ENCODE data around the gene KCNIP3. TPM values are rescaled to one million over a fixed set of nuclear protein-coding genes. Genes with fewer than 3 reads are reported as not detected.

Gene KCNIP3
- total RNA-seq, 2 donors from 2014 or later = 12.5 to 22.1 TPM

DNA sequence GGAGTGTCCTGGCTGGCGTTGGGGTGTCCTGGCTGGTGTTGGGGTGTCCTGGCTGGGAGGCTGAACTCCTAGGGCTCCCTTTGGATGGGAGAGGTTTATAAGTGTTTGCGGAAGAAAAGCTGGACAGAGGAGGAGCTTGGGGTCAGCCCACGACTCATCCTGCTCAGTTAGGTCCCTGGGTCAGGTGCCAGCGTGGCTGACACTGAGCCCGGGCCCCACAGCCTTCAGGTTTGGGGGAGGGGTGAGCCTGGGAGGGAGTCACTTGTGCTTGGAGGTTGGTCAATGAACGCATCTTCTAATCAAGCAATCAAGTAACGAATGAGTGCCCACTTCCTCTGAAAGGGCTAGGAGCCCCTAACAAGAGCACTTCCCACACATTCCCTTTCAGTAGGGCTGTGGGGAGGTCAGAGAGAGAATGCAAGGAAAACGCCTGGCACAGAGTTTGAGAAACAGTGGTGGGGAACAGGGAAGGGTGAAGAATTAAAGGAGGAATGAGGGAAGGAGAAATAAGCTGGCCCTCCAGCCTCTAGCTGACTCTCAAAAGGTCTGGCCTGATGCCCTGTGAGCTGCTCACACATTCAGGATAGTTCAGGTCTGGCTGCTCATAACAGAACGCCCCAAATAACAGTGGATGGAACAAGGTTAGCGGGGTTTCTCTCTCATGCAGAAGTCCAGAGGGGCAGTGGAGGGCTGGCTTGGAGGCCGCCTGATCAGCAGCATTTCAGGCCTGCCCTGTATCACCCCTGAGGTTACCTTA is 670 bp downstream of the KCNIP3 start:
- DNase-seq (ENCODE audit: low spot score) = no peak
- no peaks in the 10 kb centered on the region for H3K9me3 ChIP-seq
- peak overlapping the region; percentile 56 for H3K4me3 ChIP-seq
- no peak for ATAC-seq (ENCODE audit: insufficient number of reproducible peaks, low FRiP score, low read depth)
- no peaks in the 10 kb centered on the region for H3K27me3 ChIP-seq (replicated peaks; ENCODE audit: insufficient read depth)
- no peaks in the 10 kb centered on the region for H3K36me3 ChIP-seq
- H3K27ac ChIP-seq = no peak overlapping the region
- H3K4me1 ChIP-seq (ENCODE audit: control insufficient read depth in 1 of 2, low read depth in 2 of 2) = no peaks in the 10 kb centered on the region
- TF ChIP-seq, protein P1, sequence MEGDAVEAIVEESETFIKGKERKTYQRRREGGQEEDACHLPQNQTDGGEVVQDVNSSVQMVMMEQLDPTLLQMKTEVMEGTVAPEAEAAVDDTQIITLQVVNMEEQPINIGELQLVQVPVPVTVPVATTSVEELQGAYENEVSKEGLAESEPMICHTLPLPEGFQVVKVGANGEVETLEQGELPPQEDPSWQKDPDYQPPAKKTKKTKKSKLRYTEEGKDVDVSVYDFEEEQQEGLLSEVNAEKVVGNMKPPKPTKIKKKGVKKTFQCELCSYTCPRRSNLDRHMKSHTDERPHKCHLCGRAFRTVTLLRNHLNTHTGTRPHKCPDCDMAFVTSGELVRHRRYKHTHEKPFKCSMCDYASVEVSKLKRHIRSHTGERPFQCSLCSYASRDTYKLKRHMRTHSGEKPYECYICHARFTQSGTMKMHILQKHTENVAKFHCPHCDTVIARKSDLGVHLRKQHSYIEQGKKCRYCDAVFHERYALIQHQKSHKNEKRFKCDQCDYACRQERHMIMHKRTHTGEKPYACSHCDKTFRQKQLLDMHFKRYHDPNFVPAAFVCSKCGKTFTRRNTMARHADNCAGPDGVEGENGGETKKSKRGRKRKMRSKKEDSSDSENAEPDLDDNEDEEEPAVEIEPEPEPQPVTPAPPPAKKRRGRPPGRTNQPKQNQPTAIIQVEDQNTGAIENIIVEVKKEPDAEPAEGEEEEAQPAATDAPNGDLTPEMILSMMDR (IDR thresholded peaks at IDR 0.05) = no peak

DNA sequence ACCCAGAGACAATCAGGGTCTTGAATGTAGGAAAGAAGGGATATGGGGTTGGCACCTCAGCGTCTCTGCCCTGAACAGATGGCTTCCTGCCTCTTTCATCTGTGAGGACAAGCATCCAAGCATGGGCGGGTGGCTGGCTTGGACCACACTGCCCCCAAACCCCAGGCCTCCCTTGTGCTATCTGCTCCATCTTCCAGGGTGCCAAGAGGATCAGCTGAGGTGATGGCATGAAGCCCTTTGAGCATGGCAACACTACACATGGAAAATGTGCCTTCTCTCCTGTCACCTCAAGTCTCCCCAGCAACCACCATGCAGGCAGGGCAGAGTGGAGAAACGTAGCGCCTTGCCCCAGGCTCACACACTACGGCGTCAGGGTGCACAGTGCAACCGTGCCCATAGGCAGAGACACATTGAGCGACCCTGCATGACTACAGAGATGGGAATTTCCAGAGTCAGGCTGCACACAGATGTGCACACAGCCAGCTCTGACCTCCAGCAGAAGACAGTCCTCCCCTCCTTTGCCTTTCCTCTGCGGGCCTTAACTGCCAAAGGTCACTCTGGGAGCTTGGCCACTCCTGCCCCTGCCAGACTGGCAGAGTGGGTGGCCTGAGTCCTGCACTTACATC is 1.5 kb downstream of the KCNIP3 start:
- H3K4me3 ChIP-seq = no peak overlapping the region
- ATAC-seq (ENCODE audit: insufficient number of reproducible peaks, low FRiP score, low read depth) = no peak
- no peaks in the 10 kb centered on the region for H3K9me3 ChIP-seq
- no peak for DNase-seq (ENCODE audit: low spot score)
- H3K36me3 ChIP-seq = no peaks in the 10 kb centered on the region
- TF ChIP-seq, protein P1 (IDR thresholded peaks at IDR 0.05) = no peak
- H3K27me3 ChIP-seq (replicated peaks; ENCODE audit: insufficient read depth) = no peaks in the 10 kb centered on the region
- H3K27ac ChIP-seq = no peak overlapping the region
- H3K4me1 ChIP-seq (ENCODE audit: control insufficient read depth in 1 of 2, low read depth in 2 of 2) = no peaks in the 10 kb centered on the region

DNA sequence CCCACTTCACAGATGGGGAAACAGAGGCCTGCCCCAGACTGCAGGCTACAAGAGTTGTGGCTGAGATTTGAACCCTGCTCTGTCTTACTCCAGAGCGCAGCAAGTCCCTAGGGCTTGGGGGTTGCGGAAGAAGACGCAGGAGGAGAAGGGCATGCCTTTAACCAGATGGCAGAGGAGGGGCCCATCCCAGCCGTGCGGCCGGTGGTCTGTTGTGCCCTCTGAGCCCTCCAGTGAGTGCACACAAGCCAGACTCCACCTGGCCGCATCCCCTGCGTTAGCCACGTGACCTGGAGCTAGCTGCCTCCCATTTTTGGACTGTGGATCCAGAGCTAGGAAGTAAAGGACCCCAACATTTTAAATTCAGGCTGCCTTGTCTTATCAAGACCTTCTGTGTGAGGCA is 2.8 kb downstream of the KCNIP3 start:
- no peak overlapping the region for H3K27ac ChIP-seq
- no peak for DNase-seq (ENCODE audit: low spot score)
- peaks cover 0 to 7% of the 10 kb centered on the region in 2 donors for H3K4me1 ChIP-seq (ENCODE audit: control insufficient read depth in 1 of 2, low read depth in 2 of 2)
- TF ChIP-seq, protein P1 (IDR thresholded peaks at IDR 0.05) = no peak
- no peaks in the 10 kb centered on the region for H3K27me3 ChIP-seq (replicated peaks; ENCODE audit: insufficient read depth)
- H3K36me3 ChIP-seq = no peaks in the 10 kb centered on the region
- no peaks in the 10 kb centered on the region for H3K9me3 ChIP-seq
- ATAC-seq (ENCODE audit: insufficient number of reproducible peaks, low FRiP score, low read depth) = no peak
- H3K4me3 ChIP-seq = no peak overlapping the region

DNA sequence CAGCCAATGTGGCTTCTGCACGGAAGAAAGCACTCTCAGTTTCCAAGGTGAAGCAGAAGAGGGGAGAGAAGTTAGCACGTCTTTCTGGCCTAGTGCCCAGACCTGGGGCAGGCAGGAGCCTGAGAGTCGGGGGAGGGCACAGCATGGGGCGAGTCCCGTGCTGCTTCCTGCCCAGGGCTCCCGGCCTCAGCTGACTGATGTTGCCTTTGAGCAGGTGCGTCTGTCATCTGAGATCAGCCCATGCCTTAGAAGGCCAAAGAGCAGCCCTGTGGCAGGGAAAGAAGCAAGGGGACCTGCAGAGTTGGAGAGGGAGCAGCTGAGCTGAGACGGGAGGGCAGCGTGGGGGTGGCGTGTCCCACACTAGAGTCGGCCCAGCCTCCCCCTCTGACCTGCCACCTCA is 3.3 kb downstream of the KCNIP3 start:
- Histone ChIP-seq H3K4me1 (ENCODE audit: control insufficient read depth in 1 of 2, low read depth in 2 of 2) (peaks cover 0 to 12% of the 10 kb centered on the region in 2 donors), H3K36me3 (no peaks in the 10 kb centered on the region), H3K4me3 (no peak overlapping the region), H3K27me3 (replicated peaks; ENCODE audit: insufficient read depth) (no peaks in the 10 kb centered on the region), H3K9me3 (no peaks in the 10 kb centered on the region), H3K27ac (no peak overlapping the region)
- no peak for DNase-seq (ENCODE audit: low spot score)
- TF ChIP-seq, protein P1 (IDR thresholded peaks at IDR 0.05) = no peak
- no peak for ATAC-seq (ENCODE audit: insufficient number of reproducible peaks, low FRiP score, low read depth)

DNA sequence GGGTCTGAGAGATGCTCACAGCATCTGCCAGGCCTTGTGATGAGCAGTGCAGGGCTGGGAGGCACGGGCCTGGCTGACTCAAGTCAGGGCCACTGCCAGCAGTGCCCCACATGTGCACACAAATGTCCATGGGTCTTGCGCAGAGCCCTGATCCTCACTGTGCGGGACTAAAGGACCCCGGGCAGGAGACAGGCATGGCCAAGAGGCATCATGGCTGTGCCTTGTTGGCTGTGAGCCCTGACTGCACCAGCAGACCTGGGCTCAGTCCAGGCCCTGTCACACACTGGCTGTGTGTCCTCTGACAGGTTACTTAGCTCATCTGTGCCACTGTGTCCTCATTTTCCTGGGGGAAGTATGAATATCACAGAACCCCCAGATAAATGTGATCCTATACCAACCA is 4.0 kb downstream of the KCNIP3 start:
- TF ChIP-seq, protein P1 (IDR thresholded peaks at IDR 0.05) = no peak
- no peak overlapping the region for H3K27ac ChIP-seq
- no peaks in the 10 kb centered on the region for H3K27me3 ChIP-seq (replicated peaks; ENCODE audit: insufficient read depth)
- H3K4me3 ChIP-seq = no peak overlapping the region
- no peaks in the 10 kb centered on the region for H3K36me3 ChIP-seq
- H3K4me1 ChIP-seq (ENCODE audit: control insufficient read depth in 1 of 2, low read depth in 2 of 2) = peaks cover 0 to 16% of the 10 kb centered on the region in 2 donors
- ATAC-seq (ENCODE audit: insufficient number of reproducible peaks, low FRiP score, low read depth) (no peak), DNase-seq (ENCODE audit: low spot score) (no peak)
- H3K9me3 ChIP-seq = no peaks in the 10 kb centered on the region

Data from thoracic aorta (tissue), 2 donors.